ENCODE results near the gene SLC32A1.

DNA sequence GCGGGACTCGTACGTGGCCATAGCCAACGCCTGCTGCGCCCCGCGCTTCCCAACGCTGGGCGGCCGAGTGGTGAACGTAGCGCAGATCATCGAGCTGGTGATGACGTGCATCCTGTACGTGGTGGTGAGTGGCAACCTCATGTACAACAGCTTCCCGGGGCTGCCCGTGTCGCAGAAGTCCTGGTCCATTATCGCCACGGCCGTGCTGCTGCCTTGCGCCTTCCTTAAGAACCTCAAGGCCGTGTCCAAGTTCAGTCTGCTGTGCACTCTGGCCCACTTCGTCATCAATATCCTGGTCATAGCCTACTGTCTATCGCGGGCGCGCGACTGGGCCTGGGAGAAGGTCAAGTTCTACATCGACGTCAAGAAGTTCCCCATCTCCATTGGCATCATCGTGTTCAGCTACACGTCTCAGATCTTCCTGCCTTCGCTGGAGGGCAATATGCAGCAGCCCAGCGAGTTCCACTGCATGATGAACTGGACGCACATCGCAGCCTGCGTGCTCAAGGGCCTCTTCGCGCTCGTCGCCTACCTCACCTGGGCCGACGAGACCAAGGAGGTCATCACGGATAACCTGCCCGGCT is 3.4 kb downstream of the SLC32A1 start:
- TF ChIP-seq, protein P1, sequence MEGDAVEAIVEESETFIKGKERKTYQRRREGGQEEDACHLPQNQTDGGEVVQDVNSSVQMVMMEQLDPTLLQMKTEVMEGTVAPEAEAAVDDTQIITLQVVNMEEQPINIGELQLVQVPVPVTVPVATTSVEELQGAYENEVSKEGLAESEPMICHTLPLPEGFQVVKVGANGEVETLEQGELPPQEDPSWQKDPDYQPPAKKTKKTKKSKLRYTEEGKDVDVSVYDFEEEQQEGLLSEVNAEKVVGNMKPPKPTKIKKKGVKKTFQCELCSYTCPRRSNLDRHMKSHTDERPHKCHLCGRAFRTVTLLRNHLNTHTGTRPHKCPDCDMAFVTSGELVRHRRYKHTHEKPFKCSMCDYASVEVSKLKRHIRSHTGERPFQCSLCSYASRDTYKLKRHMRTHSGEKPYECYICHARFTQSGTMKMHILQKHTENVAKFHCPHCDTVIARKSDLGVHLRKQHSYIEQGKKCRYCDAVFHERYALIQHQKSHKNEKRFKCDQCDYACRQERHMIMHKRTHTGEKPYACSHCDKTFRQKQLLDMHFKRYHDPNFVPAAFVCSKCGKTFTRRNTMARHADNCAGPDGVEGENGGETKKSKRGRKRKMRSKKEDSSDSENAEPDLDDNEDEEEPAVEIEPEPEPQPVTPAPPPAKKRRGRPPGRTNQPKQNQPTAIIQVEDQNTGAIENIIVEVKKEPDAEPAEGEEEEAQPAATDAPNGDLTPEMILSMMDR (IDR thresholded peaks at IDR 0.05) = no peak
- TF ChIP-seq EZH2phosphoT487 (IDR thresholded peaks at IDR 0.05) = no peak
